Hematopoietic multipotent progenitor cell treated with erythropoietin and hydrocortisone succinate and interleukin-3 and kit ligand, for 4 days (in vitro differentiated cells): ENCODE measurements around the gene GPSM3.
"Not testable (repeated sequence)": the region's sequence is repeated elsewhere in the genome, so short reads cannot be mapped to it uniquely, and the experiment has no call there.

ENCODE experiments used
- DNase-seq: peaks from one replicate; pipeline ENCODE4 v3.0.0-alpha.2; 2015

GPSM3 gene

GRCh38 chr6:32192608-32193039 lies at the start of gene GPSM3:
GPSM3 (minus strand) TSS chr6:32192643; CDS start chr6:32192513, 130 bp downstream.
- DNase-seq: peak; percentile 92

- no peak for DNase-seq
Observed at GRCh38 chr6:32240686-32241085, 48.2 kb upstream of the GPSM3 start.

- no peak for DNase-seq
Observed at GRCh38 chr6:32239462-32239861, 47.0 kb upstream of the GPSM3 start.

GRCh38 chr6:32234934-32235333 lies 42.5 kb upstream of the GPSM3 start:
- peak; percentile 26 for DNase-seq

- DNase-seq: no peak
Observed at GRCh38 chr6:32226434-32226833, 34.0 kb upstream of the GPSM3 start.

- no peak for DNase-seq
Observed at GRCh38 chr6:32224696-32225095, 32.3 kb upstream of the GPSM3 start.

- no peak for DNase-seq
Observed at GRCh38 chr6:32223258-32224235, 31.1 kb upstream of the GPSM3 start, which contains the start of gene NOTCH4. NOTCH4 (minus strand) TSS chr6:32224067; CDS start chr6:32223928, 139 bp downstream.

GRCh38 chr6:32222333-32223230 lies 30.1 kb upstream of the GPSM3 start:
- no peak for DNase-seq

- no peak for DNase-seq
Observed at GRCh38 chr6:32220021-32220420, 27.6 kb upstream of the GPSM3 start.

GRCh38 chr6:32218167-32218566 lies 25.7 kb upstream of the GPSM3 start:
- DNase-seq: no peak

GRCh38 chr6:32216998-32217397 lies 24.6 kb upstream of the GPSM3 start:
- DNase-seq: no peak

- DNase-seq: peak; percentile 34
Observed at GRCh38 chr6:32216285-32216684, 23.8 kb upstream of the GPSM3 start.

GRCh38 chr6:32215617-32216016 lies 23.2 kb upstream of the GPSM3 start:
- DNase-seq: no peak

GRCh38 chr6:32214126-32214525 lies 21.7 kb upstream of the GPSM3 start:
- peak; percentile 34 for DNase-seq

- DNase-seq: no peak
Observed at GRCh38 chr6:32213649-32214048, 21.2 kb upstream of the GPSM3 start.

- DNase-seq: no peak
Observed at GRCh38 chr6:32212076-32212760, 19.8 kb upstream of the GPSM3 start.

- not testable (repeated sequence) for DNase-seq
Observed at GRCh38 chr6:32211432-32211831, 19.0 kb upstream of the GPSM3 start.

GRCh38 chr6:32210191-32210601 lies 17.8 kb upstream of the GPSM3 start:
- no peak for DNase-seq

- DNase-seq: no peak
Observed at GRCh38 chr6:32208996-32209395, 16.6 kb upstream of the GPSM3 start.

- DNase-seq: no peak
Observed at GRCh38 chr6:32204268-32204715, 11.8 kb upstream of the GPSM3 start.

- no peak for DNase-seq
Observed at GRCh38 chr6:32203426-32204267, 11.2 kb upstream of the GPSM3 start.

GRCh38 chr6:32202186-32202585 lies 9.7 kb upstream of the GPSM3 start:
- DNase-seq: no peak
